RWPE2 (cell line): Measurements from ENCODE around the gene KRTAP5-5.

Experiments used
- ATAC-seq: fragments of 200-7000 bp; cut with Tn5 transposase; 3 replicates; pipeline ENCODE4 v1.9.1; 2021; ENCODE audit warnings: low read depth
- DNase-seq: peaks from one replicate; pipeline ENCODE4 v3.0.0-alpha.2; 2020; ENCODE audit warnings: low spot score
- H3K27ac ChIP-seq: fragments of 450-650 bp; 2 replicates; pipeline ENCODE4 v1.5.1; 2017; ENCODE audit warnings: mild to moderate bottlenecking; ENCODE audit not compliant: poor library complexity, severe bottlenecking
- H3K27me3 ChIP-seq: fragments of 250-450 bp; sonication (Bioruptor Pico); 2 replicates; pipeline ENCODE4 v1.5.1; 2021; ENCODE audit warnings: mild to moderate bottlenecking, moderate library complexity; ENCODE audit not compliant: insufficient read depth, poor library complexity, severe bottlenecking
- H3K36me3 ChIP-seq: fragments of 250-450 bp; sonication (Bioruptor Pico); 2 replicates; pipeline ENCODE4 v1.5.1; 2020; ENCODE audit warnings: low read depth, mild to moderate bottlenecking, moderate library complexity
- H3K4me1 ChIP-seq: fragments of 250-450 bp; sonication (Bioruptor Pico); 2 replicates; pipeline ENCODE4 v1.5.1; 2021; ENCODE audit warnings: mild to moderate bottlenecking, moderate library complexity; ENCODE audit not compliant: insufficient read depth, poor library complexity, severe bottlenecking
- H3K4me3 ChIP-seq: fragments of 250-450 bp; sonication (Bioruptor Pico); 2 replicates; pipeline ENCODE4 v1.5.1; 2021; ENCODE audit warnings: mild to moderate bottlenecking, moderate library complexity; ENCODE audit not compliant: severe bottlenecking
- H3K9me3 ChIP-seq: fragments of 250-450 bp; sonication (Bioruptor Pico); 2 replicates; pipeline ENCODE4 v1.5.1; 2021; ENCODE audit warnings: mild to moderate bottlenecking, moderate library complexity; ENCODE audit not compliant: severe bottlenecking
- CTCF ChIP-seq: fragments of 450-650 bp; IDR thresholded peaks from one replicate; pipeline ENCODE4 v1.5.1; 2017; ENCODE audit warnings: mild to moderate bottlenecking, moderate library complexity; ENCODE audit not compliant: poor library complexity, severe bottlenecking

The KRTAP5-5 gene

GRCh38 chr11:1648653-1649420 is 19.3 kb downstream of the KRTAP5-5 start:
- ATAC-seq (no peak), DNase-seq (peak; percentile 22)
- H3K4me3 ChIP-seq, result no peak overlapping the region
- H3K36me3 ChIP-seq, result no peaks in the 10 kb centered on the region
- H3K27me3 ChIP-seq, result no peaks in the 10 kb centered on the region
- TF ChIP-seq CTCF, result no peak
- H3K4me1 ChIP-seq, result peaks cover 6% of the 10 kb centered on the region
- no peak overlapping the region for H3K27ac ChIP-seq
- no peaks in the 10 kb centered on the region for H3K9me3 ChIP-seq

- ATAC-seq, result no peak
- no peak overlapping the region for H3K27ac ChIP-seq
- TF ChIP-seq CTCF, result no peak
- no peaks in the 10 kb centered on the region for H3K27me3 ChIP-seq
- H3K36me3 ChIP-seq, result no peaks in the 10 kb centered on the region
- no peak for DNase-seq
- H3K4me1 ChIP-seq, result peaks cover 6% of the 10 kb centered on the region
- no peak overlapping the region for H3K4me3 ChIP-seq
- no peaks in the 10 kb centered on the region for H3K9me3 ChIP-seq
Observed at GRCh38 chr11:1650034-1650917, 20.7 kb downstream of the KRTAP5-5 start.

DNA sequence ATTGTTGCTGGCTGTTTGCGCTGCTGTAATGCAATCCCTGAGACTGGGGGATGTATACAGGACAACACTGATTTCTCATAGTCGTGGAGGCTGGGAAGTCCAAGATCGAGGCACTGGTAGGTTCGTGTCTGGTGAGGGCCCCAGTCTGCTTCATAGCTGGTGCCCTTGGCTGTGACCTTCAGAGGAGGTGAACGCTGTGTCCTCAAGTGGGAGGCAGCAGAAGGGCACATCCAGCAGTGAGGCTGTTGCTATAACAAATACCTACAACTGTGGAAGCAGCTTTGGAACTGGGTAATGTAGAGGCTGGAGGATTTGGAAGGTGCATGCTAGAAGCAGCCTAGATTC is 21.3 kb downstream of the KRTAP5-5 start:
- H3K9me3 ChIP-seq, result no peaks in the 10 kb centered on the region
- H3K4me1 ChIP-seq, result peaks cover 6% of the 10 kb centered on the region
- H3K4me3 ChIP-seq, result no peak overlapping the region
- no peaks in the 10 kb centered on the region for H3K36me3 ChIP-seq
- no peak for TF ChIP-seq CTCF
- no peak for DNase-seq
- no peak overlapping the region for H3K27ac ChIP-seq
- no peaks in the 10 kb centered on the region for H3K27me3 ChIP-seq
- ATAC-seq, result no peak

DNA sequence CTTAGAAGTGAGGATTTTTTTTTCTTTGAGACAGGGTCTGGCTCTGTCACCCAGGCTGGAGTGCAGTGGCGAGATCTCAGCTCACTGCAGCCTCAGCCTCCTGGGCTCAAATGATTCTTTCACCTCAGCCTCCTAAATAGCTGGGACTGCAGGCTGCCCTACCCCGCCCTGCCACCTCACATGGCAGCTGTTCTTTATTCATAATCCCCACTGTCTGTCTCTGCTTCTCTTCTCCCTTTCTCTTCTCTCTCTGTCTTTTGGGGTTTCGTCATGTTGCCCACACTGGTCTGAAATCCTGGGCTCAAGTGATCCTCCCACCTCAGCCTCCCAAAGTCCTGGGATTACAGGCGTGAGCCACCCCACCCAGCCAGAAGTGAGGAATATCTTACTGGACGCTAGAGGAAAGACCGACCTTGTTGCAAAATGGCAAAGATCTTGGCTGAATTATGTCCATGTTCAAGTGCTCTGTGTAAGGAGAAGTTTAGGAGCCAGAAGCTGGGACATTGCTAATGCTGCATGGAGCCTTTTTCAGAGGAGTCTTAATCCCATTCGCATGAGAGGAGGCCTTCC is 21.9 kb downstream of the KRTAP5-5 start:
- H3K36me3 ChIP-seq, result no peaks in the 10 kb centered on the region
- no peaks in the 10 kb centered on the region for H3K27me3 ChIP-seq
- TF ChIP-seq CTCF, result no peak
- H3K9me3 ChIP-seq, result no peaks in the 10 kb centered on the region
- peaks cover 6% of the 10 kb centered on the region for H3K4me1 ChIP-seq
- no peak overlapping the region for H3K27ac ChIP-seq
- ATAC-seq (no peak), DNase-seq (no peak)
- H3K4me3 ChIP-seq, result no peak overlapping the region
